HEK293 (cell line): ENCODE measurements around the gene RGPD8.

ENCODE experiments used
- CTCF ChIA-PET: fragments of 350-600 bp; formaldehyde crosslinking; extraction: SDS; loops from one replicate; lab custom pipeline; 2021; ENCODE audit warnings: antibody characterized with exemption; lab: Yijun Ruan, JAX
- POLR2A ChIA-PET: fragments of 300-600 bp; formaldehyde crosslinking; extraction: SDS; loops from one replicate; lab custom pipeline; 2020; ENCODE audit warnings: antibody characterized with exemption, inconsistent platforms; lab: Yijun Ruan, JAX
- H3K27ac ChIP-seq: fragments of 200-500 bp; sonication (Bioruptor generic); 2 replicates; pipeline ENCODE4 v1.5.1; 2014; ENCODE audit warnings: low read depth, low read length, control low read depth, inconsistent platforms; ENCODE audit errors: extremely low read depth
- H3K36me3 ChIP-seq, 2 experiments: fragments of 200-500 bp in 1 of 2; sonication (Bioruptor generic) in 1 of 2; 1 replicate in 1 of 2; 2 replicates in 1 of 2; pipeline ENCODE4 v1.5.1; 2014 to 2017; ENCODE audit warnings: inconsistent platforms in 2 of 2, low read length in 2 of 2; ENCODE audit not compliant: control insufficient read depth in 2 of 2, insufficient read depth in 1 of 2
- H3K4me1 ChIP-seq: fragments of 200-500 bp; sonication (Bioruptor generic); 2 replicates; pipeline ENCODE4 v1.5.1; 2014; ENCODE audit warnings: mild to moderate bottlenecking, low read length, inconsistent platforms; ENCODE audit not compliant: control insufficient read depth, insufficient read depth
- H3K4me3 ChIP-seq: 2 replicates; pipeline ENCODE4 v1.5.1; 2011; ENCODE audit warnings: low read depth, mild to moderate bottlenecking, control low read depth, low read length, moderate library complexity
- H3K9me3 ChIP-seq: fragments of 200-500 bp; sonication (Bioruptor generic); 2 replicates; pipeline ENCODE4 v1.5.1; 2014; ENCODE audit warnings: low read depth, low read length, inconsistent platforms; ENCODE audit not compliant: control insufficient read depth, insufficient read depth
- BCL11B ChIP-seq: fragments of 450-650 bp; formaldehyde crosslinking; IDR thresholded peaks from 2 replicates; pipeline ENCODE4 v1.5.1; 2016; ENCODE audit warnings: low read depth, missing biosample characterization, missing genetic modification characterization
- EGR2 ChIP-seq: fragments of 450-650 bp; formaldehyde crosslinking; IDR thresholded peaks from 2 replicates; pipeline ENCODE4 v1.5.1; 2016; ENCODE audit warnings: low read depth, missing biosample characterization, missing genetic modification characterization
- GFI1B ChIP-seq: fragments of 450-650 bp; formaldehyde crosslinking; IDR thresholded peaks from 2 replicates; pipeline ENCODE4 v1.5.1; 2016; ENCODE audit warnings: missing biosample characterization, missing genetic modification characterization
- KLF16 ChIP-seq: fragments of 450-650 bp; formaldehyde crosslinking; IDR thresholded peaks from 2 replicates; pipeline ENCODE4 v1.5.1; 2017; ENCODE audit warnings: missing biosample characterization, missing genetic modification characterization
- KLF8 ChIP-seq: fragments of 450-650 bp; formaldehyde crosslinking; IDR thresholded peaks from 2 replicates; pipeline ENCODE4 v1.5.1; 2016; ENCODE audit warnings: missing biosample characterization, missing genetic modification characterization
- OVOL3 ChIP-seq: fragments of 450-650 bp; formaldehyde crosslinking; IDR thresholded peaks from 2 replicates; pipeline ENCODE4 v1.5.1; 2016; ENCODE audit warnings: missing biosample characterization, missing genetic modification characterization
- SP2 ChIP-seq: fragments of 450-650 bp; formaldehyde crosslinking; IDR thresholded peaks from 2 replicates; pipeline ENCODE4 v1.5.1; 2016; ENCODE audit warnings: missing biosample characterization, missing genetic modification characterization
- ZBTB20 ChIP-seq: fragments of 450-650 bp; formaldehyde crosslinking; IDR thresholded peaks from 2 replicates; pipeline ENCODE4 v1.5.1; 2016; ENCODE audit warnings: missing biosample characterization, missing genetic modification characterization
- ZBTB8A ChIP-seq: fragments of 450-650 bp; formaldehyde crosslinking; IDR thresholded peaks from 2 replicates; pipeline ENCODE4 v1.5.1; 2016; ENCODE audit warnings: missing biosample characterization, missing genetic modification characterization
- ZNF132 ChIP-seq: fragments of 450-650 bp; formaldehyde crosslinking; IDR thresholded peaks from 2 replicates; pipeline ENCODE4 v1.5.1; 2017; ENCODE audit warnings: missing biosample characterization, missing genetic modification characterization, borderline replicate concordance
- ZNF24 ChIP-seq: fragments of 450-650 bp; formaldehyde crosslinking; IDR thresholded peaks from 2 replicates; pipeline ENCODE4 v1.5.1; 2016; ENCODE audit warnings: missing biosample characterization, missing genetic modification characterization
- ZNF341 ChIP-seq: fragments of 450-650 bp; formaldehyde crosslinking; IDR thresholded peaks from 2 replicates; pipeline ENCODE4; 2016; ENCODE audit warnings: low read depth, missing biosample characterization, missing genetic modification characterization
- ZNF354C ChIP-seq: fragments of 450-650 bp; formaldehyde crosslinking; IDR thresholded peaks from 2 replicates; pipeline ENCODE4 v1.5.1; 2016; ENCODE audit warnings: missing biosample characterization, missing genetic modification characterization, low read depth, borderline replicate concordance
- ZNF549 ChIP-seq: fragments of 450-650 bp; IDR thresholded peaks from 2 replicates; pipeline ENCODE4 v1.5.1; 2018; ENCODE audit warnings: missing biosample characterization, missing genetic modification characterization, mild to moderate bottlenecking, inconsistent platforms, moderate library complexity
- ZNF596 ChIP-seq: fragments of 450-650 bp; IDR thresholded peaks from 2 replicates; pipeline ENCODE4 v1.5.0; 2018; ENCODE audit warnings: missing biosample characterization, mild to moderate bottlenecking, missing genetic modification characterization, moderate library complexity
- ZNF629 ChIP-seq: fragments of 450-650 bp; formaldehyde crosslinking; IDR thresholded peaks from 2 replicates; pipeline ENCODE4 v1.5.1; 2017; ENCODE audit warnings: missing biosample characterization, missing genetic modification characterization
- ZSCAN30 ChIP-seq: fragments of 450-650 bp; IDR thresholded peaks from 2 replicates; pipeline ENCODE4 v1.5.1; 2018; ENCODE audit warnings: missing biosample characterization, mild to moderate bottlenecking, missing genetic modification characterization, moderate library complexity
- ZXDB ChIP-seq: fragments of 450-650 bp; formaldehyde crosslinking; IDR thresholded peaks from 2 replicates; pipeline ENCODE4 v1.5.1; 2016; ENCODE audit warnings: missing biosample characterization, missing genetic modification characterization
- TF ChIP-seq, protein P1 (sequence below): fragments of 450-650 bp; formaldehyde crosslinking; IDR thresholded peaks from 2 replicates; pipeline ENCODE4 v1.5.1; 2016; ENCODE audit warnings: missing biosample characterization, missing genetic modification characterization, low read depth
- TF ChIP-seq, protein P2 (sequence below): fragments of 450-650 bp; formaldehyde crosslinking; IDR thresholded peaks from 2 replicates; pipeline ENCODE4 v1.5.1; 2016; ENCODE audit warnings: missing biosample characterization, missing genetic modification characterization
- TF ChIP-seq, protein P3 (sequence below): fragments of 450-650 bp; formaldehyde crosslinking; optimal IDR thresholded peaks from 2 replicates; pipeline ENCODE3; 2016; ENCODE audit warnings: missing biosample characterization, mild to moderate bottlenecking, missing genetic modification characterization
- TF ChIP-seq, protein P4 (sequence below): fragments of 450-650 bp; formaldehyde crosslinking; conservative IDR thresholded peaks from 2 replicates; pipeline ENCODE4 v1.5.1; 2016; ENCODE audit warnings: low read depth, missing biosample characterization, missing genetic modification characterization
- TF ChIP-seq, protein P5 (sequence below): fragments of 450-650 bp; formaldehyde crosslinking; IDR thresholded peaks from 2 replicates; pipeline ENCODE4 v1.5.1; 2016; ENCODE audit warnings: missing biosample characterization, missing genetic modification characterization

RGPD8 gene

DNA sequence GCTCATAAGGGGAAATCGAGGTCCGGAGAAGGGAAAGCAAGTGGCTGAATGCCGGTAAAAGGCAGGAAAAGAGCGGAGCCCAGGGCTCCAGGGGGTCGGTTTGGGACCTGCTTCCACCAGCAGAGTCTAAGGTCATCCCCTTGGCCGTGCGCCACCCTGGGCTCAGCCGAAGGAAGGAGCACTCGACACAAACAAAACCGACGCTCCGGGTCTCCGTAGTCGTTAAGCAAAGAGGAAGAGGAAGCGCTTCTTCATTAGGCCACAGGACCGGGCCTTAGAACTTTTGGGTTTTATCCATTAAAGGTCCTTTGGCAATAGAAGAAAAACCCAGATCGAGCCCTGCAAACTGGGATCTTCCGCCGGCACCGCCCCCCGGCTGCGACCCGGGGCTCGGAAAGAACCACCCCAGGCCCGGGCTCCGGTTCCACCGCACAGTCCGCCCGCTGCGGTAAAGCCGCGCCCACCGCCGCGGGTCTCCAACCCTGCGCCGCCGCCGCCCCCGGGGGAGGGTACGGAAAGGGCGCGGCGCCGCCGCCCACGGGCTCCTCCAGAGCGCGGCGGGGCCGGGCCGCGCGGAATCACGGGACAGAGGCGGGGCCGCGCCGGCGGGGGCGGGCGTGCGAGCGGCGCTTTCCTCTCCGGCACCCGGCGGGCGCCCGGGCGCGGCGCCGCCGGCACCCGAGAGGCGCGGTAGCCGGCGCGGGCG is 48.2 kb upstream of the RGPD8 start, which contains the start of gene TTL (continued):
- TF ChIP-seq BCL11B (tag by site-specific recombination) (no peak), SP2 (peak; percentile 49), ZNF341 (tag by site-specific recombination) (peak; percentile 73), ZNF354C (tag by site-specific recombination) (no peak), KLF8 (tag by site-specific recombination) (0 out of 2 replicates have a peak, but pooled peaks have one; percentile 29), ZXDB (tag by site-specific recombination) (no peak), ZNF132 (tag by site-specific recombination) (no peak)
- TF ChIP-seq, protein P1, sequence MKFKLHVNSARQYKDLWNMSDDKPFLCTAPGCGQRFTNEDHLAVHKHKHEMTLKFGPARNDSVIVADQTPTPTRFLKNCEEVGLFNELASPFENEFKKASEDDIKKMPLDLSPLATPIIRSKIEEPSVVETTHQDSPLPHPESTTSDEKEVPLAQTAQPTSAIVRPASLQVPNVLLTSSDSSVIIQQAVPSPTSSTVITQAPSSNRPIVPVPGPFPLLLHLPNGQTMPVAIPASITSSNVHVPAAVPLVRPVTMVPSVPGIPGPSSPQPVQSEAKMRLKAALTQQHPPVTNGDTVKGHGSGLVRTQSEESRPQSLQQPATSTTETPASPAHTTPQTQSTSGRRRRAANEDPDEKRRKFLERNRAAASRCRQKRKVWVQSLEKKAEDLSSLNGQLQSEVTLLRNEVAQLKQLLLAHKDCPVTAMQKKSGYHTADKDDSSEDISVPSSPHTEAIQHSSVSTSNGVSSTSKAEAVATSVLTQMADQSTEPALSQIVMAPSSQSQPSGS = no peak
- TF ChIP-seq, protein P2, sequence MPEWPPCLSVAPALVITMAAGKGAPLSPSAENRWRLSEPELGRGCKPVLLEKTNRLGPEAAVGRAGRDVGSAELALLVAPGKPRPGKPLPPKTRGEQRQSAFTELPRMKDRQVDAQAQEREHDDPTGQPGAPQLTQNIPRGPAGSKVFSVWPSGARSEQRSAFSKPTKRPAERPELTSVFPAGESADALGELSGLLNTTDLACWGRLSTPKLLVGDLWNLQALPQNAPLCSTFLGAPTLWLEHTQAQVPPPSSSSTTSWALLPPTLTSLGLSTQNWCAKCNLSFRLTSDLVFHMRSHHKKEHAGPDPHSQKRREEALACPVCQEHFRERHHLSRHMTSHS = no peak

DNA sequence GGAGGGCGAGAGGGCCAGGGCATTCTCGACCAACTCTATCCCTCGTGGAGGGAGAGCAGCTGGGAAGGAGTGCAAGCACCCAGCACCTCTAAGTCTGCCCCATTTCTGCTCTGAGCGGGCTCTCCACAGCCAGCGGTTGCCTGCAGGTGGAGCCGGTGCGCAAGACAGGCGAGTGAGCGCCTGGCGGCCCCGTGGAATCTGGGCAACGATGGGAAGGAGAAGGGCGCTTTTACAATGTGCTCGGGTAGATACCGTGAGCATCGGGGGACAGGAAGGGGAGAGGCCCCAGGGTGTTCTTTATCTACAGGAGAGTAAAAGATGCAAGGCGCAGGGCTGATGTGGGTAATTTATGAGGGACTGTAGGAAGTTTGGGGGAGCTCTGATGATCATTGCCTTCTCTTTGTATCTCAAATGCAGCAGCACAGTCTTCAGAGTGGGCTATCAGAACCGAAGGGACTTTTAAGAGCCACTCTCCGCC is 47.6 kb upstream of the RGPD8 start:
- ChIA-PET CTCF (interaction anchor here (0.6 to 2.4 kb wide), 10 partner anchors 9 to 649 kb away, joined by 3 to 12 read pairs (median 4); no protein-coding TSS in a partner anchor), POLR2A (interaction anchor here (0.6 to 1.3 kb wide), 2 partner anchors 77 to 226 kb away, joined by 3 to 4 read pairs; partner anchors contain the start of gene ZC3H8)
- peaks cover 0 to 10% of the 10 kb centered on the region in 2 experiments; a peak in 2 of 3 replicates for H3K36me3 ChIP-seq
- peak overlapping the region; percentile 76 for H3K27ac ChIP-seq
- H3K9me3 ChIP-seq = no peaks in the 10 kb centered on the region
- peak overlapping the region; percentile 83 for H3K4me3 ChIP-seq
- H3K4me1 ChIP-seq = peaks cover 3% of the 10 kb centered on the region; the same call in 1 of the 2 replicates
- TF ChIP-seq GFI1B (tag by site-specific recombination) (no peak), ZNF596 (tag by site-specific recombination) (no peak), ZBTB8A (peak; percentile 98), ZNF354C (tag by site-specific recombination) (no peak), ZNF24 (tag by site-specific recombination) (no peak), KLF16 (tag by site-specific recombination) (no peak), ZBTB20 (tag by site-specific recombination) (peak; percentile 70; the same call in 1 of the 2 replicates), EGR2 (no peak), ZNF549 (tag by site-specific recombination) (no peak), ZNF629 (0 out of 2 replicates have a peak, but pooled peaks have one; percentile 38), ZXDB (tag by site-specific recombination) (peak; percentile 92), ZSCAN30 (no peak), OVOL3 (tag by site-specific recombination) (no peak)
- TF ChIP-seq, protein P3, sequence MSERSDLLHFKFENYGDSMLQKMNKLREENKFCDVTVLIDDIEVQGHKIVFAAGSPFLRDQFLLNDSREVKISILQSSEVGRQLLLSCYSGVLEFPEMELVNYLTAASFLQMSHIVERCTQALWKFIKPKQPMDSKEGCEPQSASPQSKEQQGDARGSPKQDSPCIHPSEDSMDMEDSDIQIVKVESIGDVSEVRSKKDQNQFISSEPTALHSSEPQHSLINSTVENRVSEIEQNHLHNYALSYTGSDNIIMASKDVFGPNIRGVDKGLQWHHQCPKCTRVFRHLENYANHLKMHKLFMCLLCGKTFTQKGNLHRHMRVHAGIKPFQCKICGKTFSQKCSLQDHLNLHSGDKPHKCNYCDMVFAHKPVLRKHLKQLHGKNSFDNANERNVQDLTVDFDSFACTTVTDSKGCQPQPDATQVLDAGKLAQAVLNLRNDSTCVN (tag by site-specific recombination) = peak; percentile 46
- TF ChIP-seq, protein P1 = no peak
- TF ChIP-seq, protein P4, sequence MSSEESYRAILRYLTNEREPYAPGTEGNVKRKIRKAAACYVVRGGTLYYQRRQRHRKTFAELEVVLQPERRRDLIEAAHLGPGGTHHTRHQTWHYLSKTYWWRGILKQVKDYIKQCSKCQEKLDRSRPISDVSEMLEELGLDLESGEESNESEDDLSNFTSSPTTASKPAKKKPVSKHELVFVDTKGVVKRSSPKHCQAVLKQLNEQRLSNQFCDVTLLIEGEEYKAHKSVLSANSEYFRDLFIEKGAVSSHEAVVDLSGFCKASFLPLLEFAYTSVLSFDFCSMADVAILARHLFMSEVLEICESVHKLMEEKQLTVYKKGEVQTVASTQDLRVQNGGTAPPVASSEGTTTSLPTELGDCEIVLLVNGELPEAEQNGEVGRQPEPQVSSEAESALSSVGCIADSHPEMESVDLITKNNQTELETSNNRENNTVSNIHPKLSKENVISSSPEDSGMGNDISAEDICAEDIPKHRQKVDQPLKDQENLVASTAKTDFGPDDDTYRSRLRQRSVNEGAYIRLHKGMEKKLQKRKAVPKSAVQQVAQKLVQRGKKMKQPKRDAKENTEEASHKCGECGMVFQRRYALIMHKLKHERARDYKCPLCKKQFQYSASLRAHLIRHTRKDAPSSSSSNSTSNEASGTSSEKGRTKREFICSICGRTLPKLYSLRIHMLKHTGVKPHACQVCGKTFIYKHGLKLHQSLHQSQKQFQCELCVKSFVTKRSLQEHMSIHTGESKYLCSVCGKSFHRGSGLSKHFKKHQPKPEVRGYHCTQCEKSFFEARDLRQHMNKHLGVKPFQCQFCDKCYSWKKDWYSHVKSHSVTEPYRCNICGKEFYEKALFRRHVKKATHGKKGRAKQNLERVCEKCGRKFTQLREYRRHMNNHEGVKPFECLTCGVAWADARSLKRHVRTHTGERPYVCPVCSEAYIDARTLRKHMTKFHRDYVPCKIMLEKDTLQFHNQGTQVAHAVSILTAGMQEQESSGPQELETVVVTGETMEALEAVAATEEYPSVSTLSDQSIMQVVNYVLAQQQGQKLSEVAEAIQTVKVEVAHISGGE (tag by site-specific recombination) = peak; percentile 87
- TF ChIP-seq, protein P5, sequence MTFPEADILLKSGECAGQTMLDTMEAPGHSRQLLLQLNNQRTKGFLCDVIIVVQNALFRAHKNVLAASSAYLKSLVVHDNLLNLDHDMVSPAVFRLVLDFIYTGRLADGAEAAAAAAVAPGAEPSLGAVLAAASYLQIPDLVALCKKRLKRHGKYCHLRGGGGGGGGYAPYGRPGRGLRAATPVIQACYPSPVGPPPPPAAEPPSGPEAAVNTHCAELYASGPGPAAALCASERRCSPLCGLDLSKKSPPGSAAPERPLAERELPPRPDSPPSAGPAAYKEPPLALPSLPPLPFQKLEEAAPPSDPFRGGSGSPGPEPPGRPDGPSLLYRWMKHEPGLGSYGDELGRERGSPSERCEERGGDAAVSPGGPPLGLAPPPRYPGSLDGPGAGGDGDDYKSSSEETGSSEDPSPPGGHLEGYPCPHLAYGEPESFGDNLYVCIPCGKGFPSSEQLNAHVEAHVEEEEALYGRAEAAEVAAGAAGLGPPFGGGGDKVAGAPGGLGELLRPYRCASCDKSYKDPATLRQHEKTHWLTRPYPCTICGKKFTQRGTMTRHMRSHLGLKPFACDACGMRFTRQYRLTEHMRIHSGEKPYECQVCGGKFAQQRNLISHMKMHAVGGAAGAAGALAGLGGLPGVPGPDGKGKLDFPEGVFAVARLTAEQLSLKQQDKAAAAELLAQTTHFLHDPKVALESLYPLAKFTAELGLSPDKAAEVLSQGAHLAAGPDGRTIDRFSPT (tag by site-specific recombination) = peak; percentile 17; the same call in 1 of the 2 replicates
